Endothelial cell of umbilical vein (primary cell): ENCODE data around the gene MN1. TPM values are rescaled to one million over a fixed set of nuclear protein-coding genes. Genes with fewer than 3 reads are reported as not detected.

Source experiments
- BruUV-seq: library from RNA; stranded (reverse); fragments of 400-500 nt; replicated peaks from 2 replicates; lab custom pipeline; 2021; lab: Mats Ljungman, UMichigan
- CTCF ChIA-PET: fragments of 300-600, 350-600 bp; sonication (Branson Sonifier 250); formaldehyde crosslinking; loops from one replicate; lab custom pipeline; 2021; ENCODE audit warnings: antibody characterized with exemption, inconsistent platforms; lab: Charles Lee
- POLR2A ChIA-PET: fragments of 300-600, 350-600 bp; sonication (Branson Sonifier 250); formaldehyde crosslinking; loops from one replicate; lab custom pipeline; 2021; ENCODE audit warnings: antibody characterized with exemption, inconsistent platforms; lab: Charles Lee
- DNase-seq: peaks from one replicate; pipeline ENCODE4 v3.0.0-alpha.2; 2011; ENCODE audit warnings: low read depth, low spot score
- FAIRE-seq: peaks from 2 replicates; lab custom pipeline; 2011; peaks lifted over from hg19 to GRCh38; lab: Jason Lieb, UNC
- H2AFZ ChIP-seq: 2 replicates; pipeline ENCODE4 v1.6.0; 2012; ENCODE audit warnings: low read depth, low read length, control low read depth, inconsistent platforms
- H3K27ac ChIP-seq: 2 replicates; pipeline ENCODE4 v1.5.1; 2011; ENCODE audit warnings: low read depth, mild to moderate bottlenecking, control low read depth, low read length, moderate library complexity; ENCODE audit not compliant: insufficient read depth
- H3K27me3 ChIP-seq, 2 experiments: 2 replicates each; pipeline versions ENCODE4 v1.6.0 to v1.6.1; 2011; ENCODE audit warnings: low read length in 2 of 2, mixed read lengths in 1 of 2; ENCODE audit not compliant: control insufficient read depth in 2 of 2, insufficient read depth in 2 of 2
- H3K36me3 ChIP-seq, 2 experiments: 2 replicates in 1 of 2; 3 replicates in 1 of 2; pipeline ENCODE4 v1.5.1; 2011; ENCODE audit warnings: low read length in 2 of 2, mild to moderate bottlenecking in 1 of 2, moderate library complexity in 1 of 2; ENCODE audit not compliant: control insufficient read depth in 2 of 2, insufficient read depth in 2 of 2; ENCODE audit errors: extremely low read depth in 1 of 2
- H3K4me1 ChIP-seq: 3 replicates; pipeline ENCODE4 v1.5.1; 2011; ENCODE audit warnings: mild to moderate bottlenecking, low read length; ENCODE audit not compliant: control insufficient read depth, insufficient read depth; ENCODE audit errors: extremely low read depth
- H3K4me2 ChIP-seq: 2 replicates; pipeline ENCODE4 v1.6.1; 2011; ENCODE audit warnings: low read length, control low read depth, mixed read lengths; ENCODE audit not compliant: insufficient read depth
- H3K4me3 ChIP-seq, 3 experiments: fragments of 200-600 bp in 1 of 3; sonication (generic), shearing (Covaris generic) in 1 of 3; replicated peaks in 1 of 3; 2 replicates each; pipeline ENCODE4 v1.5.1; 2011 to 2016; ENCODE audit warnings: control low read depth in 3 of 3, low read length in 3 of 3, mild to moderate bottlenecking in 2 of 3, inconsistent platforms in 1 of 3, low read depth in 1 of 3, moderate library complexity in 1 of 3; ENCODE audit not compliant: insufficient read depth in 1 of 3
- H3K79me2 ChIP-seq: 2 replicates; pipeline ENCODE4 v1.6.0; 2012; ENCODE audit warnings: low read length, inconsistent platforms; ENCODE audit not compliant: control insufficient read depth, insufficient read depth
- H3K9ac ChIP-seq: replicated peaks from 2 replicates; pipeline ENCODE3; 2011; ENCODE audit warnings: low read length, control low read depth; ENCODE audit not compliant: insufficient read depth; ENCODE audit errors: extremely low read depth
- H3K9me1 ChIP-seq: replicated peaks from 3 replicates; pipeline ENCODE4 v1.6.0; 2011; ENCODE audit warnings: mild to moderate bottlenecking, low read length; ENCODE audit not compliant: control insufficient read depth, insufficient read depth; ENCODE audit errors: extremely low read depth
- H3K9me3 ChIP-seq: replicated peaks from 2 replicates; pipeline ENCODE4 v1.5.1; 2012; ENCODE audit warnings: low read length, inconsistent platforms; ENCODE audit not compliant: control insufficient read depth, insufficient read depth
- H4K20me1 ChIP-seq: replicated peaks from 2 replicates; pipeline ENCODE3; 2011; ENCODE audit warnings: mild to moderate bottlenecking, low read length; ENCODE audit not compliant: control insufficient read depth, insufficient read depth; ENCODE audit errors: extremely low read depth
- EZH2 ChIP-seq: IDR thresholded peaks from 2 replicates; pipeline ENCODE4 v1.6.1; 2012; ENCODE audit warnings: borderline replicate concordance, low read depth, mild to moderate bottlenecking, moderate library complexity, low read length, inconsistent platforms; ENCODE audit not compliant: severe bottlenecking
- FOS ChIP-seq: IDR thresholded peaks from 2 replicates; pipeline ENCODE4 v1.6.1; 2011; ENCODE audit warnings: mild to moderate bottlenecking, low read length, moderate library complexity, borderline replicate concordance; ENCODE audit not compliant: insufficient read depth
- GATA2 ChIP-seq: IDR thresholded peaks from 2 replicates; pipeline ENCODE4 v1.7.0; 2011; ENCODE audit warnings: low read depth, mild to moderate bottlenecking, moderate library complexity, mixed read lengths, low read length; ENCODE audit not compliant: insufficient read length, insufficient read depth
- JUN ChIP-seq: IDR thresholded peaks from 2 replicates; pipeline ENCODE4 v1.6.1; 2011; ENCODE audit warnings: borderline replicate concordance, low read depth; ENCODE audit not compliant: insufficient read length, insufficient read depth
- MAX ChIP-seq: IDR thresholded peaks from 2 replicates; pipeline ENCODE4 v1.6.1; 2011; ENCODE audit not compliant: insufficient read depth, insufficient read length
- MYC ChIP-seq: IDR thresholded peaks from one replicate; pipeline ENCODE4 v1.6.1; 2011; ENCODE audit warnings: mild to moderate bottlenecking, low read depth, low read length
- POLR2A ChIP-seq: IDR thresholded peaks from 2 replicates; pipeline ENCODE4 v1.6.1; 2012; ENCODE audit warnings: low read depth, mild to moderate bottlenecking, control low read depth, low read length
- POLR2AphosphoS5 ChIP-seq: IDR thresholded peaks from 2 replicates; pipeline ENCODE4 v1.6.1; 2012; ENCODE audit warnings: low read depth, mild to moderate bottlenecking, control low read depth, low read length, moderate library complexity; ENCODE audit not compliant: insufficient read depth
- dilution Hi-C: fragments of 300-500 bp; cut with MboI; formaldehyde crosslinking; loops from one replicate; pipeline ENCODE4 v1.15.0; 2019; ENCODE audit warnings: low sequenced_read_pairs; ENCODE audit not compliant: extremely low pct_ligation_motif_present
- intact Hi-C: fragments of 100-400 bp; cut with micrococcal nuclease; formaldehyde crosslinking; loops from one replicate; pipeline ENCODE4 v1.10.0; 2022
- polyA plus RNA-seq, 4 experiments: library from polyadenylated mRNA; depleted of rRNA in 3 of 4; stranded (reverse) in 3 of 4; unstranded in 1 of 4; fragments of >200 nt; gene quantifications; 2 replicates each; pipeline versions ENCODE4 v1.2.1 to v1.2.3, GENCODE V29; 2011 to 2012; ENCODE audit warnings: missing spikeins in 1 of 4
- total RNA-seq: library from RNA; stranded (reverse); gene quantifications from 2 replicates; pipeline ENCODE4 v1.2.3, GENCODE V29; 2021
- TF ChIP-seq, protein P1 (sequence below), 2 donors: IDR thresholded peaks; 1 replicate in 1 of 2; 2 replicates in 1 of 2; pipeline ENCODE4 v1.5.1; 2011; ENCODE audit warnings: low read length in 2 of 2, mild to moderate bottlenecking in 2 of 2, moderate library complexity in 2 of 2, control low read depth in 1 of 2, inconsistent platforms in 1 of 2, low read depth in 1 of 2; ENCODE audit not compliant: insufficient read depth in 1 of 2; ENCODE audit errors: extremely low read depth in 1 of 2

MN1 gene
- total and polyA plus RNA-seq, 2 donors (not counting 3 experiments of a cell fraction or from before 2014, with no cell fraction given): 3.8 to 5.2 TPM

GRCh38 chr22:27791859-27792241 is 9.7 kb downstream of the MN1 start:
- no peak overlapping the region for H3K27ac ChIP-seq
- intact Hi-C loops (no loop called here), dilution Hi-C loops (no loop called here)
- no peak for TF ChIP-seq GATA2
- no peaks in the 10 kb centered on the region for H3K36me3 ChIP-seq
- no peak overlapping the region for H3K4me3 ChIP-seq
- H4K20me1 ChIP-seq: no peaks in the 10 kb centered on the region
- ChIA-PET CTCF (no interaction called here), POLR2A (no interaction called here)
- no TSS peak for BruUV-seq
- no peaks in the 10 kb centered on the region for H3K9me1 ChIP-seq
- DNase-seq: no peak
- no peaks in the 10 kb centered on the region for H3K79me2 ChIP-seq
- no peak for FAIRE-seq
- H2AFZ ChIP-seq: no peak overlapping the region
- peaks cover 3 to 27% of the 10 kb centered on the region in 2 experiments for H3K27me3 ChIP-seq
- no peaks in the 10 kb centered on the region for H3K9me3 ChIP-seq
- no peak overlapping the region for H3K9ac ChIP-seq
- H3K4me2 ChIP-seq: no peak overlapping the region
- no peaks in the 10 kb centered on the region for H3K4me1 ChIP-seq

GRCh38 chr22:27791159-27791858 is 10.2 kb downstream of the MN1 start:
- H3K9me1 ChIP-seq: no peaks in the 10 kb centered on the region
- intact Hi-C loops: no loop called here
- CTCF ChIA-PET: no interaction called here
- no peaks in the 10 kb centered on the region for H3K9me3 ChIP-seq
- dilution Hi-C loops: no loop called here
- no peak overlapping the region for H2AFZ ChIP-seq
- H3K36me3 ChIP-seq: no peaks in the 10 kb centered on the region
- H3K4me3 ChIP-seq: no peak overlapping the region
- POLR2A ChIA-PET: no interaction called here
- no peak overlapping the region for H3K9ac ChIP-seq
- FAIRE-seq (no peak), DNase-seq (no peak)
- TF ChIP-seq, protein P1, sequence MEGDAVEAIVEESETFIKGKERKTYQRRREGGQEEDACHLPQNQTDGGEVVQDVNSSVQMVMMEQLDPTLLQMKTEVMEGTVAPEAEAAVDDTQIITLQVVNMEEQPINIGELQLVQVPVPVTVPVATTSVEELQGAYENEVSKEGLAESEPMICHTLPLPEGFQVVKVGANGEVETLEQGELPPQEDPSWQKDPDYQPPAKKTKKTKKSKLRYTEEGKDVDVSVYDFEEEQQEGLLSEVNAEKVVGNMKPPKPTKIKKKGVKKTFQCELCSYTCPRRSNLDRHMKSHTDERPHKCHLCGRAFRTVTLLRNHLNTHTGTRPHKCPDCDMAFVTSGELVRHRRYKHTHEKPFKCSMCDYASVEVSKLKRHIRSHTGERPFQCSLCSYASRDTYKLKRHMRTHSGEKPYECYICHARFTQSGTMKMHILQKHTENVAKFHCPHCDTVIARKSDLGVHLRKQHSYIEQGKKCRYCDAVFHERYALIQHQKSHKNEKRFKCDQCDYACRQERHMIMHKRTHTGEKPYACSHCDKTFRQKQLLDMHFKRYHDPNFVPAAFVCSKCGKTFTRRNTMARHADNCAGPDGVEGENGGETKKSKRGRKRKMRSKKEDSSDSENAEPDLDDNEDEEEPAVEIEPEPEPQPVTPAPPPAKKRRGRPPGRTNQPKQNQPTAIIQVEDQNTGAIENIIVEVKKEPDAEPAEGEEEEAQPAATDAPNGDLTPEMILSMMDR (IDR thresholded peaks at IDR 0.05; ENCODE audit: extremely low read depth in 1 of 2, insufficient read depth in 1 of 2, low read depth in 1 of 2, low read length in 2 of 2): no peak
- no peak for TF ChIP-seq FOS
- TF ChIP-seq MYC: no peak
- TF ChIP-seq POLR2AphosphoS5: no peak
- TF ChIP-seq MAX: no peak
- no peak for TF ChIP-seq EZH2
- no peak for TF ChIP-seq GATA2
- TF ChIP-seq JUN: no peak
- TF ChIP-seq POLR2A: no peak
- no peak overlapping the region for H3K27ac ChIP-seq
- no peaks in the 10 kb centered on the region for H4K20me1 ChIP-seq
- no peaks in the 10 kb centered on the region for H3K79me2 ChIP-seq
- no TSS peak for BruUV-seq
- peaks cover 0 to 22% of the 10 kb centered on the region in 2 experiments for H3K27me3 ChIP-seq
- no peaks in the 10 kb centered on the region for H3K4me1 ChIP-seq
- H3K4me2 ChIP-seq: no peak overlapping the region
